Hematopoietic multipotent progenitor cell treated with erythropoietin and hydrocortisone succinate and interleukin-3 and kit ligand, for 6 days (in vitro differentiated cells): Measurements from ENCODE around the gene ACSM3.
"Not testable (repeated sequence)": the region's sequence is repeated elsewhere in the genome, so short reads cannot be mapped to it uniquely, and the experiment has no call there.

ENCODE experiments used
- DNase-seq: peaks from one replicate; pipeline ENCODE4 v3.0.0-alpha.2; 2015

ACSM3 gene, protein sequence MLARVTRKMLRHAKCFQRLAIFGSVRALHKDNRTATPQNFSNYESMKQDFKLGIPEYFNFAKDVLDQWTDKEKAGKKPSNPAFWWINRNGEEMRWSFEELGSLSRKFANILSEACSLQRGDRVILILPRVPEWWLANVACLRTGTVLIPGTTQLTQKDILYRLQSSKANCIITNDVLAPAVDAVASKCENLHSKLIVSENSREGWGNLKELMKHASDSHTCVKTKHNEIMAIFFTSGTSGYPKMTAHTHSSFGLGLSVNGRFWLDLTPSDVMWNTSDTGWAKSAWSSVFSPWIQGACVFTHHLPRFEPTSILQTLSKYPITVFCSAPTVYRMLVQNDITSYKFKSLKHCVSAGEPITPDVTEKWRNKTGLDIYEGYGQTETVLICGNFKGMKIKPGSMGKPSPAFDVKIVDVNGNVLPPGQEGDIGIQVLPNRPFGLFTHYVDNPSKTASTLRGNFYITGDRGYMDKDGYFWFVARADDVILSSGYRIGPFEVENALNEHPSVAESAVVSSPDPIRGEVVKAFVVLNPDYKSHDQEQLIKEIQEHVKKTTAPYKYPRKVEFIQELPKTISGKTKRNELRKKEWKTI

DNA sequence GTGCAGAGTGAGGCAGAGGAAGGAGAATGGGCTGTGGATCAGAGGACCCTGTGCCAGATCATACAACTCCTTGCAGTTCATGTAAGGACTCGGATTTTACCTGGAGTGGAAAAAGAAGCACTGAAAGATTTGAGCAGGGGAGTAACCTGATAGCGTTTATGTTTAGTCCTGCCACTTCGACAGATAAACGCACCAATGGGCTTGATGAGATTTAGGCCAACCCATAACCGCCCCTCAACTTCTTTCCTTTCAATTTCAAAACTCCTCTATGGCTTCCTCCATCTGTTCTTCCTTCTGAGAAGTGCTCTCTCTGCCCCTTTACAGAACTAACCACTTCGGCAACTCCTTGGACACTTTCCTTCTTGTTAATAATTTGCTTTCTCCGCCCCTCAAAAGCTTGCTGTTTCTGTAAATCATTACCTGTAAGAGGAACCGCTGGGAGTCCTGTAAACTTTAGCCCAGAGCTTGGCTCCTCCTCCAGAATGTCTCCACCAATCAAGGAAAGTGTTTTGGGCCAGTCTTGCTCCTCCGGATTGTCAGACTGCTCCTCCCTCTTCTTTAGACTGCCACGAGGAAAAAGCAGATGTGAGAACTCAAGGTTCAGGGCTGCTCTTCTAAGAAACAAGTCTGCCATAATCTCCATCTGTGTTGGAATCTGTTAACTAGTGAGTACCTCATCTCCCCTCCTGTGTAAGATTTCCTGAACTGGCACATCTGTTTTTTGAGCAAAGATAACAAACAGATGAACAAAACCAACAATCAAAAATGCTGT lies at the start of gene ACSM3:
ACSM3 (plus strand) TSS at position 554 of the 772 bp plus-strand sequence. CDS start 6,021 bp downstream, outside the sequence.
- peak; percentile 94 for DNase-seq

DNA sequence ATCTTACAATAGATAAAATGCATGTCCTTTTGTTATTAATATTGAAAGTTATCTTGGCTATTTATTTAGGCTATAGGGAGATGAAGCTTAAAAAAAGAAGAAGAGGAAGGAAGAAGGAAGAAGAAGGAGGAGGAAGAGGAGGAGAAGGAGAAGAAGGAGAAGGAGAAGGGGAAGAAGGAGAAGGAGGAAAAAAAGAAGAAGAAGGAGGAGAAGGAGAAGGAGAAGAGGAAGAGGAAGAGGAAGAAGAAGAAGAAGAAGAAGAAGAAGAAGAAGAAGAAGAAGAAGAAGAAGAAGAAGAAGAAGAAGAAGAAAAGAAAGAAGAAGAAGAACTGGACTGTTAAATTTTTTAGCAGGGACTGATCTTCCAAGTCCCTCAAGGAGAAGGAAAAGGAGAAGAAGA lies 46.1 kb upstream of the ACSM3 start:
- DNase-seq, result not testable (repeated sequence)

DNA sequence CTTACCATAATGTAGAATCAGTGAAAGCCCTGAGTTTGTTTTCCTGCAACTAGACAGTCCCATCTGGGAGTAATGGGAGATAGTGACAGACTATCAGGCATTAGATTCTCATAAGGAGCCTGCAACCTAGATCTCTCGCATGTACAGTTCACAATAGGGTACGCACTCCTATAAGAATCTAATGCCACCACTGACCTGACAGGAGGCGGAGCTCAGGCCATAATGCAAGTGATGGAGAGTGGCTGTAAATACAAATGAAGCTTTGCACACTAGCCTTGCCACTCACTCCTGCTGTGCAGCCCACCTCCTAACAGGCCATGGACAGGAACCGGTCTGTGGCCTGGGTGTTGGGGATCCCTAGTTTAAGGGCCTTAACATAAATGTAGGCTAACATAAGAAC lies 43.6 kb upstream of the ACSM3 start:
- DNase-seq, result no peak

DNA sequence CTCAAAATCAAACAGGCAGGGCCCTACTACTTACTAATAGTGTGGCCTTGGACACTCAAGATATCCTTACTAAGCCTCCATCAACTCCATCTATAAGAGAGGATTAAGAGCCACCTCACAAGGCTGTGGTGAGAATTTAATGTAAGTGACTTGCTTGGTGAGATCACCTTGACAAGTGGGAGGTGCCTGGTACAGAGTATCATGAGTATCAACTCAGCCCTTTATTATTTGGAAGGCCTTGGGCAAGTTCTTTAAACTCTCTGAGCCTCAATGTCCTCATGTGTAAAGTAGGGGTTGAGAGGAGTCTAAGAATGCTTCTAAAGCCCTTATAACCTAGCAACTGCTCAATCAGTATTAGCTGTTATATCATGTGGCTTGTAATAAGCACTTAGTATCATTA lies 37.2 kb upstream of the ACSM3 start:
- DNase-seq, result no peak

GRCh38 chr16:20727181-20727580 lies 36.6 kb upstream of the ACSM3 start:
- no peak for DNase-seq

GRCh38 chr16:20729141-20729540 lies 34.7 kb upstream of the ACSM3 start:
- no peak for DNase-seq

GRCh38 chr16:20734056-20734455 lies 29.8 kb upstream of the ACSM3 start:
- DNase-seq, result no peak

DNA sequence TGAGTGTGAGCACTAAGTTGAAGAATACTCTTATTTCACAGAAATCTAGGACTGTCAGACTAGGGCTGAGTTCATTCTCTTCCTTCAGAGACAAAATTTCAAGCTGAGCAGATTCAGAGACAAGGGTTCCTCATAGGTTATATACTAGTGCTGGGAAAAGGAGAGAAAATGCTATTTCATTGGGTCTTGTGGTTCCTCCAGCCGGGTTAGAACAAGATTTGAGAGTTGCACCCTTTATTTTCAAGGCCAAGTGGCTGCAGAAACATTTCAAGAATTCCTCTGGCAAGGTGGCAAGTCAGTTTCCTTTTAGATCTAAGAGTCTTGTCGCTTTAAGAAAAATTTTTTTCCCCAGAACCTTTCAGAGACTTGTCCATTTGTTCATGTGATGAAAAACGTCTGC lies 29.0 kb upstream of the ACSM3 start:
- DNase-seq, result no peak

DNA sequence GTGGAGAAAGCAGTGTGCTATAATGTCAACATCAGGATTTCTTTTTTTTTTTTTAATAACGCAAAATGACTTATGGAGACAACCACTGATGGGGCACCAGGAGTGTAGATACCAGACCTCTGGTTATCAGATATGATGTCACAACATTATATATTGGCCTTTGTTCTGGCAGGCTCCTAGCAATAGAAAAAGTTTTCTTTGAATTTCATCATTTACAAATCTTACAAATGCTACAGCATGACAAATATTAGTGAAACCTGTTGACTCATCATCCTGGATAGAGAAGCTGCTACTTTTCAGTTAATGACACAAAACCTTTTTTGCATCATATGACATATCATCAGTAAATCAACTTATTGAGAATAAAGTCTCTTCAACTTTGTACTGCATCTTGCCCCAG lies 28.3 kb upstream of the ACSM3 start:
- DNase-seq, result no peak

- peak; percentile 75 for DNase-seq
These were observed 23.6 kb upstream of the ACSM3 start for GRCh38 chr16:20740007-20740883.

DNA sequence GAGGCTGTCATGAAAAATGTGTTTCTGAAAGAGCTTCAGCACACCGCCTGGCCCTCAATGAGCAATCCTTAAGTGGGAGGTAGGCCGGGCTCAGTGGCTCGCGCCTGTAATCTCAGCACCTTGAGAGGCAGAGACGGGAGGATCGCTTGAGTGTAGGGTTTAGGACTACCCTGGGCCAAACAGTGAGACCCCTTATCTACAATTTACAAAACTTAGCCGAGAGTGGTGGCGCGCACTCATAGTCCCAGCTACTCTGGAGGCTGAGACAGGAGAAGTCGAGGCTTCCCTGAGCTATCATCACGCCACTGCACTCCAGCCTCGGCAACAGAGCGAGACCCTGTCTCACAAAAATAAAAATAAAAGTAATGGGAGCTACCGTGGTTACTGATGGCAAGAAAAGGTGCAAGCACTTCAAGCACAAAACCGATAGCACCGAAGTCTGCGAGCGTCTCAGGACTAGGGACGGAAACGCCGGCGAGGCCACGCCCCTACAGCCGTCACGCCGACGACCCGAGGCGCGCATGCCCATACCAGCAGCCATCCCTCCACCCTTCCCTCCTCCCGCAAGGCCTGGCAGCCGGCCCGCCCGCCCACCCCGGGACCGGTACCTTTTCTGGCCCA lies 22.8 kb upstream of the ACSM3 start:
- DNase-seq, result peak; percentile 95

DNA sequence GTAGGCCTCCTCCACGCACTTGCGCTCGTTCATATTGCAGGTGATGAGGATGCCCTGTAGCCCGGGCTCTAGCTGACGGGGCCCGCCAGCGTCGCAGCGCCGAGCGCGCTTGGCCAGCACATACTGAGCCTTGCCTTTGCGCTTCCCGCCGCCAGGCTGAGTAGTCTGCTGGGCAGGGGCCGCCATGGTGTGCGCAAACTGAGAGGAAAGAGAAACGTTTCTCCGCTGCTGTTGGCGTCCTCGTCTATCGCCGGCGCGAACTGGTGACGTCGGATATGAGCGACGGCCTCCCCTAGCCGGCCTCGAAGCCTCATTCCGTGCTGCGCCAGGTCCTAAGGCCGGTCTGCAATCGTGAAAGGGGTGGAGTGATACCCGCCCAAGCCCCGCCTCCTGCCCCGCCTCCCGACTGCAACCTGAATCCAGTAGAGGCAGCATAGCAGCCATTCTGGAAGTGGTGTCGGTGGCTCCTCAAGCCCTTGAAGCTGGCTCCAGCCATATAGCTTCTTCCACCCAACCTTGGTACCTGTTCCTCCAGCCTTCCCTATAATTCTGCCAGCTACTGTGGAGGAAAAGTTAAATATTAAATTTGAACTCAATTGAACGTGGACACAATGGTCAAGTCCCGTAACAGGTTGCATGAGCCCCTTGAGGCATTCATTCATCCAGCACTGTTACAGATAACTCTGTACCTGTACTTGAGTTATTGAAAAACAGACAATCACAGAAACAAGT lies 22.1 kb upstream of the ACSM3 start, which contains the start of gene THUMPD1:
THUMPD1 (minus strand) TSS at position 265 of the 732 bp plus-strand sequence; CDS start at position 186, 79 bp downstream.
- DNase-seq, result peak; percentile 98

- DNase-seq, result no peak
These were observed 20.2 kb upstream of the ACSM3 start for GRCh38 chr16:20743591-20743990.

DNA sequence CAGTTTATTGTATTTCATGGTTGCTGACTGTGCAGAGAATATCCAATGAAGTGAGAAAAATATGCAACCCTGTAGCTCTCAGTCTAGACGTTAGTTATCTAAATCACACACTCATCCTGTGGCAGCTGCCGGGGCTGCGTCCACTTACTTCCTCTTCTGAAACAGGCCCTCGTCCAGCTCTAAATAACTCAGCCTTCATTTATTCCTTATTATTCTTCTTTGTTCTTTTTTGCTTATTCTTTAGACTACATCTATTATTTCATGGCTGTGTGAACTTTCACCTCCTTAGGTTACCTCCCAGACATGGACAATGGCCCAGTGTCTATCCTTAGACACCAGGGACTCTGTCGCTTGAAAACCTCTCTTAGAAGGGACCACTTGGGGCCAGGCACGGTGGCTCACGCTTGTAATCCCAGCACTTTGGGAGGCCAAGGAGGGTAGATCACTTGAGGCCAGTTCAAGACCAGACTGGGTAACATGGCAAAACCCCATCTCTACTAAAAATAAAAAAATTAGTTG lies 18.8 kb upstream of the ACSM3 start:
- DNase-seq, result peak; percentile 92

- DNase-seq, result no peak
These were observed 17.4 kb upstream of the ACSM3 start for GRCh38 chr16:20746461-20746860.

GRCh38 chr16:20747030-20747816 lies 16.6 kb upstream of the ACSM3 start:
- peak; percentile 93 for DNase-seq

DNA sequence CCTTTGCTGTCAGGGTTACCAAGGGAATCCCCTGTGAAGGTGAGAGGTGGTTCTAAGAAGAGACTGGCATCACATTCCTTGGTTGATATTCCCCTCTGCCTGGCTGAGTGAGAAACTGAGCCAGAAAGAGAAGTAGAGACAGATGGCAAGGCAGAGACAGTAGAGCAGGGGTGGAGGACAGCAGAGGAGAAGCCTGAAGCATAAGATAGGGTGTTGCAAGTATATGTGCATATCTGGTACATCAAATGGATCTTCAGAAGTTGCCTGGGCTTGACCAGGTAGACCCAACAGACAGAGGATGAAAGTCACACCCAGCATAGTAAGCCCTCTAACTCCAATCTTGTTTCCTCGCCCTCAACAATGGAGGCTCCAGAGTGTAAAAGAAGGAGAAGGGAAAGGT lies 14.3 kb upstream of the ACSM3 start:
- no peak for DNase-seq

- no peak for DNase-seq
These were observed 13.3 kb upstream of the ACSM3 start for GRCh38 chr16:20750558-20750957.

- no peak for DNase-seq
These were observed 10.1 kb upstream of the ACSM3 start for GRCh38 chr16:20753727-20754126.

DNA sequence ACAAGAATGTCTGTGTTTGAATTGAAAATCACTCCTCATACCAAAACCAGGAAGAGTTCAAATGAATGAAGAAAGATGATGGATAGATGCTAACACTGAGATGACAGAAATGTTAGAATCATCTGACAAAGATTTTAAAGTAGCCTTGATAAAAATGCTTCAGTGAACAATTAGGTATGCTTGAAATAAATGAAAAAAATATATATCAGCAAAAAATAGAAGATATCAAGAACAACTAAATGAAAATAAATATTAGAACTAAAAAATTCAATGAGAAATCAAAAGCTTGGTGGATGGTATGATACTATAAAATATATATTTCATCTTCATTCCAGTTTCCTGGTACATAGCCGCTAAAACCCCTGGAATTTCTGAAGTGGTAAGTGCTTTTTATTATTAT lies 8.6 kb upstream of the ACSM3 start:
- DNase-seq, result no peak
